SKM-1 treated with dmso at 0.1 percent for 144 hours (cell line): ENCODE results near the gene ZBTB7A.
"Not testable (repeated sequence)": the region's sequence is repeated elsewhere in the genome, so short reads cannot be mapped to it uniquely, and the experiment has no call there.

ENCODE experiments used
- DNase-seq: peaks from one replicate; lab custom pipeline; 2025; ENCODE audit not compliant: unreplicated experiment; lab: John Stamatoyannopoulos, UW

ZBTB7A gene

GRCh38 chr19:3998667-3999412 lies 67.9 kb downstream of the ZBTB7A start:
- DNase-seq = not testable (repeated sequence)

GRCh38 chr19:3995607-3996006 lies 71.1 kb downstream of the ZBTB7A start:
- no peak for DNase-seq
